ENCODE data around the gene NPLOC4.

DNA sequence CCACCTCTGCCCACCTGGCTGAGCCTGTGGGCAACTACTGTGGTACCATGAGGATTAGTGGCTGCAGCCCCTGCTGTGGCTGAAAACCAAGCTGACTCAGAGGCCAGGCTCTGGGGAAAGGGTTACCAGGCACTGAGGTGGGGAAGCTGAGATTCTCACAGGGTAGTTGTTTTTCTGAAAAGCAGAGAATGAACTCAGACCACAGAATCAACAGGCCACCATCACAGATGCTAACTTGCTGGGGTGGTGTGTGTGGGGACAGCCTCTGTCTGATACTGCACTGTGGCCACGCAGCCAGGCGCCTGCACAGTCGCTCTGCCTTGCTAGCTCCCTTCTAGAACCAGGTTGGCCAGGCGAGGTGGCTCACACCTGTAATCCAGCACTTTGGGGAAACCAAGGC is 28.8 kb downstream of the NPLOC4 start:
- TF ChIP-seq EZH2 (IDR thresholded peaks at IDR 0.05; ENCODE audit: borderline replicate concordance, low read length), result no peak
- TF ChIP-seq, protein P1, sequence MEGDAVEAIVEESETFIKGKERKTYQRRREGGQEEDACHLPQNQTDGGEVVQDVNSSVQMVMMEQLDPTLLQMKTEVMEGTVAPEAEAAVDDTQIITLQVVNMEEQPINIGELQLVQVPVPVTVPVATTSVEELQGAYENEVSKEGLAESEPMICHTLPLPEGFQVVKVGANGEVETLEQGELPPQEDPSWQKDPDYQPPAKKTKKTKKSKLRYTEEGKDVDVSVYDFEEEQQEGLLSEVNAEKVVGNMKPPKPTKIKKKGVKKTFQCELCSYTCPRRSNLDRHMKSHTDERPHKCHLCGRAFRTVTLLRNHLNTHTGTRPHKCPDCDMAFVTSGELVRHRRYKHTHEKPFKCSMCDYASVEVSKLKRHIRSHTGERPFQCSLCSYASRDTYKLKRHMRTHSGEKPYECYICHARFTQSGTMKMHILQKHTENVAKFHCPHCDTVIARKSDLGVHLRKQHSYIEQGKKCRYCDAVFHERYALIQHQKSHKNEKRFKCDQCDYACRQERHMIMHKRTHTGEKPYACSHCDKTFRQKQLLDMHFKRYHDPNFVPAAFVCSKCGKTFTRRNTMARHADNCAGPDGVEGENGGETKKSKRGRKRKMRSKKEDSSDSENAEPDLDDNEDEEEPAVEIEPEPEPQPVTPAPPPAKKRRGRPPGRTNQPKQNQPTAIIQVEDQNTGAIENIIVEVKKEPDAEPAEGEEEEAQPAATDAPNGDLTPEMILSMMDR (conservative IDR thresholded peaks at IDR 0.05 in 1 of 2, IDR thresholded peaks at IDR 0.05 in 1 of 2; ENCODE audit: extremely low read depth in 1 of 2, insufficient read depth in 1 of 2, low read depth in 1 of 2, low read length in 2 of 2), result no peak
